HEK293 (cell line): ENCODE results near the gene NR4A3.

Experiments
- ATF2 ChIP-seq: fragments of 450-650 bp; formaldehyde crosslinking; IDR thresholded peaks from 2 replicates; pipeline ENCODE4 v1.5.1; 2016; ENCODE audit warnings: missing biosample characterization, missing genetic modification characterization, low read depth
- YY1 ChIP-seq: fragments of 450-650 bp; formaldehyde crosslinking; IDR thresholded peaks from 2 replicates; pipeline ENCODE4 v1.5.1; 2018; ENCODE audit warnings: missing biosample characterization, missing genetic modification characterization
- ZNF148 ChIP-seq: fragments of 450-650 bp; formaldehyde crosslinking; IDR thresholded peaks from 2 replicates; pipeline ENCODE4 v1.5.0; 2017; ENCODE audit warnings: missing biosample characterization, missing genetic modification characterization, borderline replicate concordance
- ZNF776 ChIP-seq: fragments of 450-650 bp; formaldehyde crosslinking; IDR thresholded peaks from 2 replicates; pipeline ENCODE4 v1.5.0; 2017; ENCODE audit warnings: missing biosample characterization, missing genetic modification characterization, borderline replicate concordance
- TF ChIP-seq, protein P1 (sequence below): fragments of 450-650 bp; formaldehyde crosslinking; IDR thresholded peaks from 2 replicates; pipeline ENCODE4 v1.5.1; 2016; ENCODE audit warnings: missing biosample characterization, missing genetic modification characterization
- TF ChIP-seq, protein P2 (sequence below): fragments of 450-650 bp; IDR thresholded peaks from 2 replicates; pipeline ENCODE4 v1.5.1; 2018; ENCODE audit warnings: missing biosample characterization, mild to moderate bottlenecking, missing genetic modification characterization

DNA sequence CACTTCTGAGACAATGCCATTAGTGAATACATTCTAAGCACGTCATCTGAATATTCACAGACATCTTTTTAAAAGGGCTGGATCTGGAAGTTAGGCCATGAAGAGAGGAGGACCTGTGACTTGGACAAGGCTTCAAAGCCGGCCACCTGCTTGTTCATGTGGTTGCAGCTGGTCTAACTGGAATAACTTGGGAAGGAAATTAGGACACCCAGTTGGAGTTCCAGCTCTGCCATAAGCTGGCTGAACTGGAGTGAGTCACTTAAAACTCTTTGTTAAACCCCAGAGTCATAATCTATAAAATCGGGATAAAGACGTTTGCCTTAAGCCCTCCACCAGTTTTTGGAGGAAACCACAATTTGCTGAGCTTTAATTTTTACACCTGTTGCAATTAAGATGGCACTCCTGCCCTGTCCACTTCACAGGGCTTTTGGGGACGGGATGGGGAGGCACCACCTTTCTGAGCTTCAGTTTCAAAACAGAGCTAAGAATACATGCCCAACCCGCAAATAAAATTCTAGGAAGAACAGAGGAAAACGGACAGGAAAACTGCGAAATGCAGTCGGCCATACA is 84.2 kb downstream of the NR4A3 start:
- TF ChIP-seq, protein P1, sequence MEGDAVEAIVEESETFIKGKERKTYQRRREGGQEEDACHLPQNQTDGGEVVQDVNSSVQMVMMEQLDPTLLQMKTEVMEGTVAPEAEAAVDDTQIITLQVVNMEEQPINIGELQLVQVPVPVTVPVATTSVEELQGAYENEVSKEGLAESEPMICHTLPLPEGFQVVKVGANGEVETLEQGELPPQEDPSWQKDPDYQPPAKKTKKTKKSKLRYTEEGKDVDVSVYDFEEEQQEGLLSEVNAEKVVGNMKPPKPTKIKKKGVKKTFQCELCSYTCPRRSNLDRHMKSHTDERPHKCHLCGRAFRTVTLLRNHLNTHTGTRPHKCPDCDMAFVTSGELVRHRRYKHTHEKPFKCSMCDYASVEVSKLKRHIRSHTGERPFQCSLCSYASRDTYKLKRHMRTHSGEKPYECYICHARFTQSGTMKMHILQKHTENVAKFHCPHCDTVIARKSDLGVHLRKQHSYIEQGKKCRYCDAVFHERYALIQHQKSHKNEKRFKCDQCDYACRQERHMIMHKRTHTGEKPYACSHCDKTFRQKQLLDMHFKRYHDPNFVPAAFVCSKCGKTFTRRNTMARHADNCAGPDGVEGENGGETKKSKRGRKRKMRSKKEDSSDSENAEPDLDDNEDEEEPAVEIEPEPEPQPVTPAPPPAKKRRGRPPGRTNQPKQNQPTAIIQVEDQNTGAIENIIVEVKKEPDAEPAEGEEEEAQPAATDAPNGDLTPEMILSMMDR (tag by site-specific recombination), result no peak
- TF ChIP-seq ATF2 (tag by site-specific recombination), result no peak
- no peak for TF ChIP-seq ZNF776
- TF ChIP-seq, protein P2, sequence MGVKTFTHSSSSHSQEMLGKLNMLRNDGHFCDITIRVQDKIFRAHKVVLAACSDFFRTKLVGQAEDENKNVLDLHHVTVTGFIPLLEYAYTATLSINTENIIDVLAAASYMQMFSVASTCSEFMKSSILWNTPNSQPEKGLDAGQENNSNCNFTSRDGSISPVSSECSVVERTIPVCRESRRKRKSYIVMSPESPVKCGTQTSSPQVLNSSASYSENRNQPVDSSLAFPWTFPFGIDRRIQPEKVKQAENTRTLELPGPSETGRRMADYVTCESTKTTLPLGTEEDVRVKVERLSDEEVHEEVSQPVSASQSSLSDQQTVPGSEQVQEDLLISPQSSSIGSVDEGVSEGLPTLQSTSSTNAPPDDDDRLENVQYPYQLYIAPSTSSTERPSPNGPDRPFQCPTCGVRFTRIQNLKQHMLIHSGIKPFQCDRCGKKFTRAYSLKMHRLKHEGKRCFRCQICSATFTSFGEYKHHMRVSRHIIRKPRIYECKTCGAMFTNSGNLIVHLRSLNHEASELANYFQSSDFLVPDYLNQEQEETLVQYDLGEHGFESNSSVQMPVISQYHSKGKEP (tag by site-specific recombination), result no peak
- no peak for TF ChIP-seq ZNF148 (tag by site-specific recombination)
- no peak for TF ChIP-seq YY1
